Measurements from ENCODE around the gene CFDP1.

GRCh38 chr16:75306099-75306762, 127.1 kb downstream of the CFDP1 start:
- TF ChIP-seq EZH2 (IDR thresholded peaks at IDR 0.05; ENCODE audit: low read length), result no peak
- no peak for TF ChIP-seq CTCF (optimal IDR thresholded peaks at IDR 0.05 in 1 of 3, IDR thresholded peaks at IDR 0.05 in 1 of 3, conservative IDR thresholded peaks at IDR 0.05 in 1 of 3; ENCODE audit: extremely low read depth in 1 of 3, insufficient read depth in 2 of 3, low read length in 3 of 3)

Data from keratinocyte (primary cell).